HG02885 (cell line): ENCODE results near the gene DYNC1I1.

Source experiments
- ATAC-seq: cut with Tn5 transposase; IDR thresholded peaks from one replicate; pipeline ENCODE4 v1.9.1; 2021; ENCODE audit warnings: mild to moderate bottlenecking; ENCODE audit not compliant: unreplicated experiment, poor library complexity

DYNC1I1 gene

GRCh38 chr7:96055717-96056116 is 283.4 kb downstream of the DYNC1I1 start:
- ATAC-seq: no peak

GRCh38 chr7:96059075-96059474 is 286.7 kb downstream of the DYNC1I1 start:
- ATAC-seq: no peak

GRCh38 chr7:96061009-96061408 is 288.7 kb downstream of the DYNC1I1 start:
- ATAC-seq: no peak

GRCh38 chr7:96061844-96062243 is 289.5 kb downstream of the DYNC1I1 start:
- ATAC-seq: no peak

- ATAC-seq: no peak
Measured at GRCh38 chr7:96067321-96067720, 295.0 kb downstream of the DYNC1I1 start.

- no peak for ATAC-seq
Measured at GRCh38 chr7:96069401-96069800, 297.0 kb downstream of the DYNC1I1 start.

- ATAC-seq: no peak
Measured at GRCh38 chr7:96074871-96075270, 302.5 kb downstream of the DYNC1I1 start.

GRCh38 chr7:96075510-96076349 is 303.4 kb downstream of the DYNC1I1 start:
- peak; percentile 97 for ATAC-seq

- ATAC-seq: no peak
Measured at GRCh38 chr7:96076350-96076707, 304.0 kb downstream of the DYNC1I1 start.

GRCh38 chr7:96080027-96080426 is 307.7 kb downstream of the DYNC1I1 start:
- ATAC-seq: no peak

- ATAC-seq: no peak
Measured at GRCh38 chr7:96084881-96085553, 312.7 kb downstream of the DYNC1I1 start.

GRCh38 chr7:96085953-96086352 is 313.6 kb downstream of the DYNC1I1 start:
- no peak for ATAC-seq

GRCh38 chr7:96088579-96088978 is 316.2 kb downstream of the DYNC1I1 start:
- no peak for ATAC-seq

GRCh38 chr7:96089511-96089910 is 317.2 kb downstream of the DYNC1I1 start:
- ATAC-seq: no peak

GRCh38 chr7:96090756-96091155 is 318.4 kb downstream of the DYNC1I1 start:
- no peak for ATAC-seq

- no peak for ATAC-seq
Measured at GRCh38 chr7:96093435-96093834, 321.1 kb downstream of the DYNC1I1 start.

GRCh38 chr7:96097835-96098234 is 325.5 kb downstream of the DYNC1I1 start:
- ATAC-seq: no peak

GRCh38 chr7:96100737-96101136 is 328.4 kb downstream of the DYNC1I1 start:
- ATAC-seq: no peak

GRCh38 chr7:96102096-96102811 is 329.9 kb downstream of the DYNC1I1 start:
- no peak for ATAC-seq

GRCh38 chr7:96104984-96105383 is 332.6 kb downstream of the DYNC1I1 start:
- no peak for ATAC-seq

- ATAC-seq: no peak
Measured at GRCh38 chr7:96111405-96111804, 339.1 kb downstream of the DYNC1I1 start.
